Stimulated activated CD4-positive, alpha-beta T cell treated with anti-CD3 and anti-CD28 coated beads, Interleukin-12 subunit alpha, Interleukin-12 subunit beta, amount 100 ng/mL, for 4 hours (primary cell): ENCODE data around the gene DGKG.

Experiments
- DNase-seq: peaks from one replicate; pipeline ENCODE4 v3.0.0-alpha.2; 2020

DGKG gene

DNA sequence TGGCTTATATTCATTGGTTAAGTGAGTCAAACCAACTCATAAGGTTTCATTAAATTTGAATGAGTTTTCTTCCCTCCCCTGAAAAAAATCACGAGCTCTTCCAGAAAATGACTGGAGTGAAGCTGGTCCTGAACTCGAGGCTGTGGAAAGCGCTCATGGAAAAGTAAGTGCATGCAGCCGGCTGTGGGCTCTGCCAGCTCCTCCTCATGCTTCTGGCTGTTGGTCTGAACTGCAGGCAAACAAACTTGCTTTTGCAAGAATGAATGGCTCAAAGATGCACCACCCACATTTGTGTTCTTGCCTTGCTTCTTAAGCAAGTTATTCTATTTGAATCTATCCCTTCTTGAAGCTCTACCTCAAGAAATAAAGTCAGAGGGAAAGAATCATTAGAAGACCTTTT, 259.3 kb downstream of the DGKG start:
- DNase-seq = no peak

GRCh38 chr3:186100398-186100797, 261.6 kb downstream of the DGKG start:
- no peak for DNase-seq

GRCh38 chr3:186099178-186099577, 262.9 kb downstream of the DGKG start:
- no peak for DNase-seq

GRCh38 chr3:186098740-186099139, 263.3 kb downstream of the DGKG start:
- no peak for DNase-seq

- no peak for DNase-seq
Observed at GRCh38 chr3:186097663-186098451, 264.2 kb downstream of the DGKG start.

DNA sequence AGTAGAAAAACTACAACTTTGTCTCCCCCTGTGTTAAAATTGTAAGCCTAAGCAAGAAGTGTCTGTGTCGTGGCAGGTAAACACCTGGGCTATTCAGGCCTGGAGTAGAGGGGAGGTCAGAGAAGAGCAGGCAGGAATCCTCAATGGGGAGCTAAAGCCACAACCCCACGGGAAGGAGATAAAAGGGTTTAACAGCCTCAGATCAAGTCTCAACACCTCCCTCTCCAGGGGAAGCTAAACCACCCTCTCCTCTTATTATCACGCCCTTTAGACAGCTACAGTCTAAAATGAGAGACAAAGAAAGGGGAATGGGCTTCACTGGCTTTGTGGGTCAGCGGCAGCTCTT, 264.7 kb downstream of the DGKG start:
- DNase-seq = no peak
